Mesenchymal stem cell (in vitro differentiated cells and primary cell): ENCODE measurements around the gene NSL1.

Experiments
- DNase-seq: peaks from one replicate; pipeline ENCODE4 v3.0.0-alpha.2; 2013
- H2AFZ ChIP-seq: one replicate; pipeline ENCODE4 v1.6.1; 2013; ENCODE audit warnings: low read depth, mild to moderate bottlenecking, control low read depth, inconsistent platforms, low read length, moderate library complexity
- H2AK5ac ChIP-seq: 2 replicates; pipeline ENCODE4 v1.6.1; 2013; ENCODE audit warnings: low read length, moderate library complexity, mild to moderate bottlenecking, inconsistent platforms; ENCODE audit not compliant: severe bottlenecking
- H2BK120ac ChIP-seq: one replicate; pipeline ENCODE4 v1.6.1; 2013; ENCODE audit warnings: low read depth, mild to moderate bottlenecking, inconsistent platforms, low read length, moderate library complexity
- H2BK12ac ChIP-seq, 2 experiments: one replicate each; pipeline ENCODE4 v1.6.1; 2013; ENCODE audit warnings: inconsistent platforms in 2 of 2, low read length in 2 of 2, mild to moderate bottlenecking in 2 of 2, moderate library complexity in 2 of 2, control low read depth in 1 of 2
- H2BK15ac ChIP-seq: one replicate; pipeline ENCODE4 v1.6.1; 2013; ENCODE audit warnings: mild to moderate bottlenecking, low read depth, inconsistent platforms; ENCODE audit not compliant: poor library complexity, severe bottlenecking
- H2BK5ac ChIP-seq: 2 replicates; pipeline ENCODE4 v1.6.1; 2013; ENCODE audit warnings: low read depth, mild to moderate bottlenecking, low read length, control low read depth, inconsistent platforms; ENCODE audit not compliant: poor library complexity, severe bottlenecking
- H3K14ac ChIP-seq, 2 experiments: one replicate each; pipeline ENCODE4 v1.6.1; 2013; ENCODE audit warnings: inconsistent platforms in 2 of 2, low read length in 2 of 2, control low read depth in 1 of 2, mild to moderate bottlenecking in 1 of 2, moderate library complexity in 1 of 2
- H3K18ac ChIP-seq, 2 experiments: one replicate each; pipeline ENCODE4 v1.6.1; 2013; ENCODE audit warnings: inconsistent platforms in 2 of 2, low read length in 2 of 2, control low read depth in 1 of 2, low read depth in 1 of 2, mild to moderate bottlenecking in 1 of 2
- H3K23ac ChIP-seq, 2 experiments: one replicate each; pipeline ENCODE4 v1.6.1; 2013; ENCODE audit warnings: inconsistent platforms in 2 of 2, low read length in 2 of 2, mild to moderate bottlenecking in 2 of 2, moderate library complexity in 2 of 2, control low read depth in 1 of 2
- H3K27ac ChIP-seq: 2 replicates; pipeline ENCODE4 v1.5.1; 2013; ENCODE audit warnings: mild to moderate bottlenecking, moderate library complexity, low read length, control low read depth, inconsistent platforms; ENCODE audit not compliant: poor library complexity, severe bottlenecking
- H3K27me3 ChIP-seq, 2 experiments: 2 replicates each; pipeline versions ENCODE4 v1.6.1 to v1.7.0; 2013; ENCODE audit warnings: low read length in 2 of 2, mild to moderate bottlenecking in 2 of 2, moderate library complexity in 2 of 2, control low read depth in 1 of 2, inconsistent platforms in 1 of 2; ENCODE audit not compliant: control insufficient read depth in 1 of 2, insufficient read depth in 1 of 2
- H3K36me3 ChIP-seq, 2 experiments: 2 replicates each; pipeline versions ENCODE4 v1.6.1 to v1.7.0; 2013; ENCODE audit warnings: low read length in 2 of 2, control low read depth in 1 of 2, inconsistent platforms in 1 of 2, low read depth in 1 of 2, mild to moderate bottlenecking in 1 of 2; ENCODE audit not compliant: insufficient read depth in 2 of 2, control insufficient read depth in 1 of 2
- H3K4ac ChIP-seq, 2 experiments: one replicate each; pipeline ENCODE4 v1.6.1; 2013; ENCODE audit warnings: inconsistent platforms in 2 of 2, low read length in 2 of 2, mild to moderate bottlenecking in 2 of 2, moderate library complexity in 2 of 2, control low read depth in 1 of 2, low read depth in 1 of 2
- H3K4me1 ChIP-seq: 2 replicates; pipeline ENCODE4 v1.6.1; 2013; ENCODE audit warnings: low read depth, low read length, control low read depth; ENCODE audit not compliant: control insufficient read depth, insufficient read depth
- H3K4me2 ChIP-seq: 2 replicates; pipeline ENCODE4 v1.6.1; 2013; ENCODE audit warnings: low read length, mild to moderate bottlenecking, inconsistent platforms; ENCODE audit not compliant: poor library complexity, severe bottlenecking
- H3K4me3 ChIP-seq, 2 experiments: 2 replicates each; pipeline versions ENCODE4 v1.5.1 to v1.7.0; 2013; ENCODE audit warnings: low read length in 2 of 2, mild to moderate bottlenecking in 2 of 2, control low read depth in 1 of 2, low read depth in 1 of 2; ENCODE audit not compliant: insufficient read depth in 1 of 2
- H3K79me1 ChIP-seq: replicated peaks from 2 replicates; pipeline ENCODE4 v1.6.1; 2013; ENCODE audit warnings: mild to moderate bottlenecking, control low read depth, low read length, inconsistent platforms; ENCODE audit not compliant: poor library complexity, severe bottlenecking
- H3K9ac ChIP-seq: 2 replicates; pipeline ENCODE4 v1.7.0; 2013; ENCODE audit warnings: mild to moderate bottlenecking, low read length, moderate library complexity
- H3K9me3 ChIP-seq: 2 replicates; pipeline ENCODE4 v1.7.0; 2013; ENCODE audit warnings: mild to moderate bottlenecking, low read length; ENCODE audit not compliant: control insufficient read depth
- H4K8ac ChIP-seq: one replicate; pipeline ENCODE4 v1.6.1; 2013; ENCODE audit warnings: inconsistent platforms, mild to moderate bottlenecking, low read length, moderate library complexity
- H4K91ac ChIP-seq: one replicate; pipeline ENCODE4 v1.6.1; 2013; ENCODE audit warnings: mild to moderate bottlenecking, low read length, inconsistent platforms
- WGBS: methylation state at CpG from one replicate; pipeline ENCODE4 v1.1.7; 2013; ENCODE audit warnings: mixed read lengths; 5-methylcytosine and 5-hydroxymethylcytosine counted together

The NSL1 gene

GRCh38 chr1:212688341-212689047 is 103.1 kb downstream of the NSL1 start:
- Histone ChIP-seq H3K4me2 (no peak overlapping the region), H3K4me3 (no peak overlapping the region), H2BK15ac (no peak overlapping the region), H3K27ac (no peak overlapping the region), H3K4ac (no peak overlapping the region), H3K18ac (no peak overlapping the region), H2AFZ (no peak overlapping the region), H2BK5ac (no peak overlapping the region), H2BK120ac (no peak overlapping the region), H3K79me1 (no peaks in the 10 kb centered on the region), H3K27me3 (peaks cover 2 to 27% of the 10 kb centered on the region in 2 experiments), H3K9ac (no peak overlapping the region), H4K91ac (no peak overlapping the region), H2BK12ac (peak overlapping the region in 1 of 2 experiments; percentile 61), H3K23ac (no peak overlapping the region), H3K36me3 (no peaks in the 10 kb centered on the region), H4K8ac (no peak overlapping the region), H2AK5ac (no peak overlapping the region), H3K14ac (no peak overlapping the region), H3K4me1 (peaks cover 2% of the 10 kb centered on the region), H3K9me3 (no peaks in the 10 kb centered on the region)
- WGBS = 59% methylated on average over 5 of the region's 7 CpGs
- peak; percentile 80 for DNase-seq

DNA sequence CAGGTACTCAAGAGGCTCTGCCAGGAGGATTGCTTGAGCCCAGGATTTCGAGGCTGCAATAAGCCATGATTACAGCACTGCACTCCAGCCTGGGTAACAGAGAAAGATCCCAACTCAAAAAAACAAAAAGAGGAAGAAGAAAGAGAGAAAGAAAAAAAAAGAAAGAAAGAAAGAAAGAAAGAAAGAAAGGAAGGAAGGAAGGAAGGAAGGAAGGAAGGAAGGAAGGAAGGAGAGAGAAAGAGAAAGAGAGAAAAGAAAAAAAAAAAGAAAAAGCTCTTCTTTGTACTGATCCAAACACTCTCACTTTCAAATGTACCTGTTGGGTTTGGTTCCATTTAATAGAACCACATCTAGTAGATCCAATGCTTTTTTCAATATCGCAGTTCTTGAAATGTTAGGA is 103.8 kb downstream of the NSL1 start:
- Histone ChIP-seq H3K23ac (no peak overlapping the region), H3K18ac (no peak overlapping the region)
- WGBS = 97% methylated on average over 1 of the region's 2 CpGs

GRCh38 chr1:212686591-212686990 is 105.0 kb downstream of the NSL1 start:
- H3K4ac ChIP-seq = no peak overlapping the region
- no peaks in the 10 kb centered on the region for H3K4me1 ChIP-seq
- no peak overlapping the region for H2BK15ac ChIP-seq
- H2BK12ac ChIP-seq = no peak overlapping the region
- no peak overlapping the region for H3K4me2 ChIP-seq
- no peak overlapping the region for H2AK5ac ChIP-seq
- H3K18ac ChIP-seq = no peak overlapping the region
- DNase-seq = no peak
- H3K9ac ChIP-seq = no peak overlapping the region
- H4K8ac ChIP-seq = no peak overlapping the region
- H3K23ac ChIP-seq = no peak overlapping the region
- peaks cover 7 to 29% of the 10 kb centered on the region in 2 experiments for H3K27me3 ChIP-seq
- H3K27ac ChIP-seq = no peak overlapping the region
- no peak overlapping the region for H2AFZ ChIP-seq
- H3K9me3 ChIP-seq = no peaks in the 10 kb centered on the region
- H2BK5ac ChIP-seq = no peak overlapping the region
- no peaks in the 10 kb centered on the region for H3K36me3 ChIP-seq
- no peak overlapping the region for H3K4me3 ChIP-seq
- 95% methylated on average over 11 of the region's 11 CpGs for WGBS
- no peak overlapping the region for H2BK120ac ChIP-seq
- no peak overlapping the region for H4K91ac ChIP-seq
- H3K14ac ChIP-seq = no peak overlapping the region
- no peaks in the 10 kb centered on the region for H3K79me1 ChIP-seq

More for the DNA sequence above, 103.8 kb downstream of the NSL1 start:
- Histone ChIP-seq H3K4ac (no peak overlapping the region), H2BK120ac (no peak overlapping the region), H4K91ac (no peak overlapping the region), H4K8ac (no peak overlapping the region), H3K36me3 (no peaks in the 10 kb centered on the region), H3K4me2 (no peak overlapping the region), H3K14ac (no peak overlapping the region), H2BK15ac (no peak overlapping the region), H3K27me3 (peaks cover 5 to 29% of the 10 kb centered on the region in 2 experiments), H2BK12ac (no peak overlapping the region), H2AFZ (no peak overlapping the region), H3K79me1 (no peaks in the 10 kb centered on the region), H3K9ac (no peak overlapping the region), H3K27ac (no peak overlapping the region), H2AK5ac (no peak overlapping the region), H3K4me3 (no peak overlapping the region), H2BK5ac (no peak overlapping the region), H3K4me1 (peaks cover 2% of the 10 kb centered on the region), H3K9me3 (no peaks in the 10 kb centered on the region)
- DNase-seq = no peak

DNA sequence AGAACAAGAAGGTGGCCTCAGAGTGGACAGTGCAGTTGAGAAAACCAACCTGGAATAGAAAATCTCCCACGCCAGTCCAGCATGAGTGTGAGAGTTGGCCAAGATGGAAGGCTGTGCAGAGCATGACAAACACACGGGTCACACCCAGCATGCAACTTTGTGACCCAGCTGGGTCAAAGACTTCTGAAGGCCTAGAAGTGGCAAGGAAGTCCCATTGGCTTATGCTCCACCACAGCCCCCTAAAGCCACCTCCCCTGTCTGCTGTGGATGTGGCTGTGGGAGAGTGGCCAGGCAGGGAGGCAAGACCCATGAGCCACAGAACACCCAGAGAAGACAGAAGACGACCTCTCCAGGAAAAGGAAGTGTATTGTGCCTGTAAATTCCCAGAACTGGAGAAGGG is 105.5 kb downstream of the NSL1 start:
- WGBS = 85% methylated on average over 3 of the region's 3 CpGs
- peaks cover 7 to 25% of the 10 kb centered on the region in 2 experiments for H3K27me3 ChIP-seq

More for the DNA sequence above, 105.5 kb downstream of the NSL1 start:
- no peaks in the 10 kb centered on the region for H3K79me1 ChIP-seq
- no peak overlapping the region for H2BK120ac ChIP-seq
- no peak overlapping the region for H4K91ac ChIP-seq
- H3K9ac ChIP-seq = no peak overlapping the region
- no peak overlapping the region for H3K27ac ChIP-seq
- no peaks in the 10 kb centered on the region for H3K36me3 ChIP-seq
- no peak overlapping the region for H2BK12ac ChIP-seq
- H3K4ac ChIP-seq = no peak overlapping the region
- no peak overlapping the region for H4K8ac ChIP-seq
- H3K14ac ChIP-seq = no peak overlapping the region
- H3K4me2 ChIP-seq = no peak overlapping the region
- H3K4me1 ChIP-seq = no peaks in the 10 kb centered on the region
- no peak overlapping the region for H3K23ac ChIP-seq
- H3K18ac ChIP-seq = no peak overlapping the region
- no peak overlapping the region for H2AFZ ChIP-seq
- H3K4me3 ChIP-seq = no peak overlapping the region
- H2BK15ac ChIP-seq = no peak overlapping the region
- H2BK5ac ChIP-seq = no peak overlapping the region
- no peak for DNase-seq
- H2AK5ac ChIP-seq = no peak overlapping the region
- no peaks in the 10 kb centered on the region for H3K9me3 ChIP-seq
